HEK293 (cell line): Measurements from ENCODE around the gene ADGRD1.

Experiments used
- CTCF ChIA-PET: fragments of 350-600 bp; formaldehyde crosslinking; extraction: SDS; loops from one replicate; lab custom pipeline; 2021; ENCODE audit warnings: antibody characterized with exemption; lab: Yijun Ruan, JAX
- POLR2A ChIA-PET: fragments of 300-600 bp; formaldehyde crosslinking; extraction: SDS; loops from one replicate; lab custom pipeline; 2020; ENCODE audit warnings: antibody characterized with exemption, inconsistent platforms; lab: Yijun Ruan, JAX
- H3K27ac ChIP-seq: fragments of 200-500 bp; sonication (Bioruptor generic); 2 replicates; pipeline ENCODE4 v1.5.1; 2014; ENCODE audit warnings: low read depth, low read length, control low read depth, inconsistent platforms; ENCODE audit errors: extremely low read depth
- H3K36me3 ChIP-seq, 2 experiments: fragments of 200-500 bp in 1 of 2; sonication (Bioruptor generic) in 1 of 2; 1 replicate in 1 of 2; 2 replicates in 1 of 2; pipeline ENCODE4 v1.5.1; 2014 to 2017; ENCODE audit warnings: inconsistent platforms in 2 of 2, low read length in 2 of 2; ENCODE audit not compliant: control insufficient read depth in 2 of 2, insufficient read depth in 1 of 2
- H3K4me1 ChIP-seq: fragments of 200-500 bp; sonication (Bioruptor generic); 2 replicates; pipeline ENCODE4 v1.5.1; 2014; ENCODE audit warnings: mild to moderate bottlenecking, low read length, inconsistent platforms; ENCODE audit not compliant: control insufficient read depth, insufficient read depth
- H3K4me3 ChIP-seq: 2 replicates; pipeline ENCODE4 v1.5.1; 2011; ENCODE audit warnings: low read depth, mild to moderate bottlenecking, control low read depth, low read length, moderate library complexity
- H3K9me3 ChIP-seq: fragments of 200-500 bp; sonication (Bioruptor generic); 2 replicates; pipeline ENCODE4 v1.5.1; 2014; ENCODE audit warnings: low read depth, low read length, inconsistent platforms; ENCODE audit not compliant: control insufficient read depth, insufficient read depth
- FEZF1 ChIP-seq: fragments of 450-650 bp; formaldehyde crosslinking; IDR thresholded peaks from 2 replicates; pipeline ENCODE4 v1.5.1; 2016; ENCODE audit warnings: missing biosample characterization, missing genetic modification characterization
- GFI1B ChIP-seq: fragments of 450-650 bp; formaldehyde crosslinking; IDR thresholded peaks from 2 replicates; pipeline ENCODE4 v1.5.1; 2016; ENCODE audit warnings: missing biosample characterization, missing genetic modification characterization
- GLI4 ChIP-seq: fragments of 450-650 bp; formaldehyde crosslinking; IDR thresholded peaks from 2 replicates; pipeline ENCODE4 v1.5.1; 2016; ENCODE audit warnings: missing biosample characterization, missing genetic modification characterization
- KLF9 ChIP-seq: fragments of 450-650 bp; formaldehyde crosslinking; IDR thresholded peaks from 2 replicates; pipeline ENCODE4 v1.5.1; 2016; ENCODE audit warnings: missing biosample characterization, missing genetic modification characterization, low read depth
- ZBTB17 ChIP-seq: fragments of 450-650 bp; formaldehyde crosslinking; IDR thresholded peaks from 2 replicates; pipeline ENCODE4 v1.5.1; 2016; ENCODE audit warnings: missing biosample characterization, missing genetic modification characterization
- ZFHX2 ChIP-seq: fragments of 450-650 bp; formaldehyde crosslinking; conservative IDR thresholded peaks from 2 replicates; pipeline ENCODE4 v1.5.1; 2016; ENCODE audit warnings: missing biosample characterization, missing genetic modification characterization
- ZFP37 ChIP-seq: fragments of 450-650 bp; formaldehyde crosslinking; IDR thresholded peaks from 2 replicates; pipeline ENCODE4 v1.5.1; 2016; ENCODE audit warnings: missing biosample characterization, missing genetic modification characterization
- ZNF16 ChIP-seq: fragments of 450-650 bp; formaldehyde crosslinking; IDR thresholded peaks from 2 replicates; pipeline ENCODE4 v1.5.1; 2016; ENCODE audit warnings: low read depth, missing biosample characterization, missing genetic modification characterization
- ZNF175 ChIP-seq: fragments of 450-650 bp; formaldehyde crosslinking; IDR thresholded peaks from 2 replicates; pipeline ENCODE4 v1.5.1; 2016; ENCODE audit warnings: missing biosample characterization, missing genetic modification characterization
- ZNF184 ChIP-seq: fragments of 450-650 bp; IDR thresholded peaks from 2 replicates; pipeline ENCODE4 v1.5.1; 2018; ENCODE audit warnings: missing biosample characterization, mild to moderate bottlenecking, missing genetic modification characterization
- ZNF221 ChIP-seq: fragments of 450-650 bp; formaldehyde crosslinking; IDR thresholded peaks from 2 replicates; pipeline ENCODE4 v1.5.1; 2017; ENCODE audit warnings: missing biosample characterization, missing genetic modification characterization, borderline replicate concordance
- ZNF23 ChIP-seq: fragments of 450-650 bp; formaldehyde crosslinking; IDR thresholded peaks from 2 replicates; pipeline ENCODE4 v1.5.1; 2016; ENCODE audit warnings: missing biosample characterization, missing genetic modification characterization, borderline replicate concordance
- ZNF248 ChIP-seq: fragments of 450-650 bp; formaldehyde crosslinking; IDR thresholded peaks from 2 replicates; pipeline ENCODE4 v1.5.1; 2017; ENCODE audit warnings: missing biosample characterization, missing genetic modification characterization
- ZNF341 ChIP-seq: fragments of 450-650 bp; formaldehyde crosslinking; IDR thresholded peaks from 2 replicates; pipeline ENCODE4; 2016; ENCODE audit warnings: low read depth, missing biosample characterization, missing genetic modification characterization
- ZNF423 ChIP-seq: fragments of 450-650 bp; formaldehyde crosslinking; IDR thresholded peaks from 2 replicates; pipeline ENCODE4 v1.5.1; 2016; ENCODE audit warnings: missing biosample characterization, missing genetic modification characterization
- ZNF426 ChIP-seq: fragments of 450-650 bp; formaldehyde crosslinking; IDR thresholded peaks from 2 replicates; pipeline ENCODE4 v1.5.1; 2017; ENCODE audit warnings: missing biosample characterization, missing genetic modification characterization, mild to moderate bottlenecking, inconsistent platforms, moderate library complexity
- ZNF48 ChIP-seq: fragments of 450-650 bp; formaldehyde crosslinking; IDR thresholded peaks from 2 replicates; pipeline ENCODE4 v1.5.1; 2016; ENCODE audit warnings: missing biosample characterization, missing genetic modification characterization
- ZNF529 ChIP-seq: fragments of 450-650 bp; formaldehyde crosslinking; IDR thresholded peaks from 2 replicates; pipeline ENCODE4 v1.5.1; 2017; ENCODE audit warnings: missing genetic modification characterization, missing biosample characterization; ENCODE audit not compliant: insufficient replicate concordance
- ZNF560 ChIP-seq: fragments of 450-650 bp; formaldehyde crosslinking; IDR thresholded peaks from 2 replicates; pipeline ENCODE4 v1.5.1; 2017; ENCODE audit warnings: missing biosample characterization, missing genetic modification characterization, borderline replicate concordance
- ZNF571 ChIP-seq: fragments of 450-650 bp; formaldehyde crosslinking; IDR thresholded peaks from 2 replicates; pipeline ENCODE4 v1.5.0; 2017; ENCODE audit warnings: missing biosample characterization, missing genetic modification characterization
- ZNF654 ChIP-seq: fragments of 450-650 bp; formaldehyde crosslinking; IDR thresholded peaks from 2 replicates; pipeline ENCODE4 v1.5.1; 2016; ENCODE audit warnings: low read depth, missing biosample characterization, missing genetic modification characterization
- ZNF768 ChIP-seq: fragments of 450-650 bp; formaldehyde crosslinking; IDR thresholded peaks from 2 replicates; pipeline ENCODE4 v1.5.1; 2018; ENCODE audit warnings: missing biosample characterization, mild to moderate bottlenecking, missing genetic modification characterization
- ZNF776 ChIP-seq: fragments of 450-650 bp; formaldehyde crosslinking; IDR thresholded peaks from 2 replicates; pipeline ENCODE4 v1.5.0; 2017; ENCODE audit warnings: missing biosample characterization, missing genetic modification characterization, borderline replicate concordance
- ZNF777 ChIP-seq: fragments of 450-650 bp; formaldehyde crosslinking; IDR thresholded peaks from 2 replicates; pipeline ENCODE4 v1.5.1; 2017; ENCODE audit warnings: missing biosample characterization, missing genetic modification characterization, borderline replicate concordance
- TF ChIP-seq, protein P1 (sequence below): fragments of 450-650 bp; formaldehyde crosslinking; IDR thresholded peaks from 2 replicates; pipeline ENCODE4 v1.5.1; 2016; ENCODE audit warnings: missing biosample characterization, missing genetic modification characterization, low read depth
- TF ChIP-seq, protein P2 (sequence below): fragments of 450-650 bp; formaldehyde crosslinking; IDR thresholded peaks from 2 replicates; pipeline ENCODE4 v1.5.1; 2016; ENCODE audit warnings: missing biosample characterization, missing genetic modification characterization
- TF ChIP-seq, protein P3 (sequence below): sonication (generic); formaldehyde crosslinking; IDR thresholded peaks from 2 replicates; pipeline ENCODE4 v1.8.1; 2022; ENCODE audit warnings: mild to moderate bottlenecking, moderate library complexity, missing genetic modification reagents

ADGRD1 gene

DNA sequence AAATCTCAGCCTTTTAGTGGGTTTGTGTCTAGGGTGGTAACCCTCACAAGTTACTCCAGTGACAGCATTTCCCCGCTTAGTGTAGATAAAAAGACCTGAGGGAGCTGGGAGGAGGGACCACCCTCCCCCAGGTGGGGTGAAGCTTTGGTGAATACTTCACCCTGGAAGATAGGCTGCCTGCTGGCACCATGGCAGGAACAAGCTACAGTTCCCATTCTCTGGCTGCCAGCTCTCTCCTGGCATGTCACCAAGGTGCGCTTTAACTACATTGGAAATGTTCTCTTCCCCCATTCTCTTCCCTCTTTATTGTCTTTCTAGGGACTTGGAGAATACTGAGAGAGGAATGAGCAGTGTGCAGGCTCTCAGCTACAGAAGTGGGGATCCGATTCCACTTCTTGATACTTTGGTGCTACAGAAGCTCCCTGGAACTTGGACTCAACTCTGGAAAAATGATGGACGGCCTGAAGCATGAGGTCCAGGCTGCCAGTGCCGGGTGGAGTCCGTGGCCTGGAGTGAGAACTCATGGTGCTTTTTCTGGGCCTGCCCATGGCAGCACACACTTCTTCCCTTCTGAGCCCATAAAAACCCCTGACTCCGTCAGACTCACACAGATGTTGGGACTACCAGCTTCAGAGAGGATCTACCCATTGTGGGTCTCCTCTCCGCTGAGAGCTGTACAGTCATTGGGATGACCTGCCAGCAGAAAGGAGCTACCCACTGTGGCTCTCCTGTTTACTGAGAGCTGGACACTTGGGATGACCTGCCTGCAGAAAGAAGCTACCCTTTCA, 198.0 kb downstream of the ADGRD1 start (continued):
- TF ChIP-seq ZNF560 (tag by site-specific recombination), result no peak
- no peak for TF ChIP-seq GFI1B
- TF ChIP-seq, protein P1, sequence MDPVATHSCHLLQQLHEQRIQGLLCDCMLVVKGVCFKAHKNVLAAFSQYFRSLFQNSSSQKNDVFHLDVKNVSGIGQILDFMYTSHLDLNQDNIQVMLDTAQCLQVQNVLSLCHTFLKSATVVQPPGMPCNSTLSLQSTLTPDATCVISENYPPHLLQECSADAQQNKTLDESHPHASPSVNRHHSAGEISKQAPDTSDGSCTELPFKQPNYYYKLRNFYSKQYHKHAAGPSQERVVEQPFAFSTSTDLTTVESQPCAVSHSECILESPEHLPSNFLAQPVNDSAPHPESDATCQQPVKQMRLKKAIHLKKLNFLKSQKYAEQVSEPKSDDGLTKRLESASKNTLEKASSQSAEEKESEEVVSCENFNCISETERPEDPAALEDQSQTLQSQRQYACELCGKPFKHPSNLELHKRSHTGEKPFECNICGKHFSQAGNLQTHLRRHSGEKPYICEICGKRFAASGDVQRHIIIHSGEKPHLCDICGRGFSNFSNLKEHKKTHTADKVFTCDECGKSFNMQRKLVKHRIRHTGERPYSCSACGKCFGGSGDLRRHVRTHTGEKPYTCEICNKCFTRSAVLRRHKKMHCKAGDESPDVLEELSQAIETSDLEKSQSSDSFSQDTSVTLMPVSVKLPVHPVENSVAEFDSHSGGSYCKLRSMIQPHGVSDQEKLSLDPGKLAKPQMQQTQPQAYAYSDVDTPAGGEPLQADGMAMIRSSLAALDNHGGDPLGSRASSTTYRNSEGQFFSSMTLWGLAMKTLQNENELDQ (tag by site-specific recombination), result no peak
- TF ChIP-seq ZNF423 (tag by site-specific recombination), result no peak

DNA sequence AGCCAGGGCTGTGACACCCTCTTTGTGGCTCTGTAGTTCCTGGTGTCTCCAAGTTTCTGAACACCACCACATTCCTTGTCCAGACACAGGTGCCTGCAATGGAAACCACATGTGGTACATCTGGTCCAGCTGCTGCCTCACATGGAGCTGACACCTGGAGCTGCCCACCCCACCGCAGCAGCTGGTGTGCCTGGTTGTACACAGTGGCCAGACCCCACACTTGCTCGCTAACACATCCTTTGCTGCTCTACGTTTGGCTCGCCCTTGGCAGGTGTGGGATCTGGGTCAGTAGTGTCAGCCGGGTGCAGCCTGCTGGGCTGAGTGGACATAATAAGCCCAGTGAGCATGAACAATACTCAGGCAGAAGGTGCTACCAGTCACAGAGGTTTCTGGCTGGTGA, 198.9 kb downstream of the ADGRD1 start:
- Histone ChIP-seq H3K9me3 (no peaks in the 10 kb centered on the region), H3K36me3 (no peaks in the 10 kb centered on the region), H3K4me1 (no peaks in the 10 kb centered on the region), H3K4me3 (no peak overlapping the region), H3K27ac (no peak overlapping the region)
- ChIA-PET CTCF (interaction anchor here (1.0 kb wide), 1 partner anchor 301 kb away, joined by 3 read pairs; no protein-coding TSS in a partner anchor), POLR2A (no interaction called here)
- TF ChIP-seq, protein P2, sequence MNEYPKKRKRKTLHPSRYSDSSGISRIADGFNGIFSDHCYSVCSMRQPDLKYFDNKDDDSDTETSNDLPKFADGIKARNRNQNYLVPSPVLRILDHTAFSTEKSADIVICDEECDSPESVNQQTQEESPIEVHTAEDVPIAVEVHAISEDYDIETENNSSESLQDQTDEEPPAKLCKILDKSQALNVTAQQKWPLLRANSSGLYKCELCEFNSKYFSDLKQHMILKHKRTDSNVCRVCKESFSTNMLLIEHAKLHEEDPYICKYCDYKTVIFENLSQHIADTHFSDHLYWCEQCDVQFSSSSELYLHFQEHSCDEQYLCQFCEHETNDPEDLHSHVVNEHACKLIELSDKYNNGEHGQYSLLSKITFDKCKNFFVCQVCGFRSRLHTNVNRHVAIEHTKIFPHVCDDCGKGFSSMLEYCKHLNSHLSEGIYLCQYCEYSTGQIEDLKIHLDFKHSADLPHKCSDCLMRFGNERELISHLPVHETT (tag by site-specific recombination), result no peak
- TF ChIP-seq ZBTB17, result no peak
- TF ChIP-seq ZNF221, result no peak
- TF ChIP-seq ZNF426 (tag by site-specific recombination), result no peak
- no peak for TF ChIP-seq ZNF571 (tag by site-specific recombination)
- TF ChIP-seq ZNF654, result no peak
- TF ChIP-seq ZNF23, result no peak
- no peak for TF ChIP-seq KLF9
- TF ChIP-seq ZFP37, result no peak
- TF ChIP-seq, protein P3, sequence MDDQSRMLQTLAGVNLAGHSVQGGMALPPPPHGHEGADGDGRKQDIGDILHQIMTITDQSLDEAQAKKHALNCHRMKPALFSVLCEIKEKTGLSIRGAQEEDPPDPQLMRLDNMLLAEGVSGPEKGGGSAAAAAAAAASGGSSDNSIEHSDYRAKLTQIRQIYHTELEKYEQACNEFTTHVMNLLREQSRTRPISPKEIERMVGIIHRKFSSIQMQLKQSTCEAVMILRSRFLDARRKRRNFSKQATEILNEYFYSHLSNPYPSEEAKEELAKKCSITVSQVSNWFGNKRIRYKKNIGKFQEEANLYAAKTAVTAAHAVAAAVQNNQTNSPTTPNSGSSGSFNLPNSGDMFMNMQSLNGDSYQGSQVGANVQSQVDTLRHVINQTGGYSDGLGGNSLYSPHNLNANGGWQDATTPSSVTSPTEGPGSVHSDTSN (CRISPR knock-in tag), result no peak

DNA sequence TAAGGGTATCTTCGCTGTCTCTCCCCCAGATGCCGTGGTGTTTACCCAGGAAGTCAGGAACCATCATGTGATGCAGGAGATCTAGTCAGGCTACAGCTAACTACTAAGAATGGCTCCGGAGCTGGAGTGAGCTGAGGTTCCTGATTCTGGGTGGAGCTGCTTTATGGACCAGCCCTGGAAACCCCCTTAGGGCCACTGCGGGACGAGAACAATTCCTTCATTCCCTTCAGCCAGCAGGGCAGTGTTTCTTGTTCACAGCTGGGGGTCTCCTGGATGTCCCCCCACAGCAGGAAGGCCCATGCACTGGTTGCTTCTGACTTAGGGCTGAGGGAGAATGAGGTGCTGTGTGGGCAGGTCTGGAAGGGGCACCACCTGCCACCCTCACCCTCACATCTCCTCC, 199.3 kb downstream of the ADGRD1 start:
- no peak overlapping the region for H3K4me3 ChIP-seq
- POLR2A ChIA-PET, result no interaction called here
- no peak overlapping the region for H3K27ac ChIP-seq
- no peak for TF ChIP-seq FEZF1 (tag by site-specific recombination)
- no peak for TF ChIP-seq ZNF341 (tag by site-specific recombination)
- TF ChIP-seq GLI4 (tag by site-specific recombination), result no peak
- no peak for TF ChIP-seq ZNF768
- no peak for TF ChIP-seq ZNF48
- TF ChIP-seq ZNF184 (tag by site-specific recombination), result no peak
- no peak for TF ChIP-seq ZNF777
- TF ChIP-seq ZNF529 (tag by site-specific recombination), result no peak
- no peak for TF ChIP-seq ZNF16 (tag by site-specific recombination)
- no peak for TF ChIP-seq ZNF175 (tag by site-specific recombination)
- TF ChIP-seq ZNF248, result no peak
- no peak for TF ChIP-seq ZFHX2 (tag by site-specific recombination)
- no peak for TF ChIP-seq ZNF776 (tag by site-specific recombination)
- H3K9me3 ChIP-seq, result no peaks in the 10 kb centered on the region
- no peaks in the 10 kb centered on the region for H3K4me1 ChIP-seq
- no peaks in the 10 kb centered on the region for H3K36me3 ChIP-seq
- CTCF ChIA-PET, result interaction anchor here (1.0 to 3.0 kb wide), 2 partner anchors 20 to 301 kb away, joined by 3 to 8 read pairs; no protein-coding TSS in a partner anchor
